Neural progenitor cell (in vitro differentiated cells): ENCODE data around the gene PDCD6IP. TPM values are rescaled to one million over a fixed set of nuclear protein-coding genes. Genes with fewer than 3 reads are reported as not detected.

Experiments
- DNase-seq: peaks from one replicate; pipeline ENCODE4 v3.0.0-alpha.2; 2016; ENCODE audit warnings: low spot score
- H2AFZ ChIP-seq: fragments of 200-600 bp; sonication (generic); replicated peaks from 2 replicates; pipeline ENCODE4 v1.6.1; 2016; ENCODE audit warnings: antibody characterized with exemption
- H3F3A ChIP-seq: fragments of 200-600 bp; sonication (generic); 2 replicates; pipeline ENCODE4 v1.6.1; 2016; ENCODE audit warnings: antibody characterized with exemption, low read depth
- H3K27ac ChIP-seq: fragments of 200-600 bp; sonication (generic); 2 replicates; pipeline ENCODE4 v1.5.1; 2016; ENCODE audit warnings: mild to moderate bottlenecking
- H3K27me3 ChIP-seq: fragments of 200-600 bp; sonication (generic); 2 replicates; pipeline ENCODE4 v1.6.1; 2016; ENCODE audit warnings: mild to moderate bottlenecking, moderate library complexity
- H3K36me3 ChIP-seq: fragments of 200-600 bp; sonication (generic); 2 replicates; pipeline ENCODE4 v1.5.1; 2016
- H3K4me1 ChIP-seq: fragments of 200-600 bp; sonication (generic); 2 replicates; pipeline ENCODE4 v1.6.1; 2016; ENCODE audit warnings: mixed run types
- H3K4me2 ChIP-seq: fragments of 200-600 bp; sonication (generic); 2 replicates; pipeline ENCODE4 v1.6.1; 2016
- H3K4me3 ChIP-seq: fragments of 200-600 bp; sonication (generic); 2 replicates; pipeline ENCODE4 v1.5.1; 2016
- H3K79me2 ChIP-seq: fragments of 200-600 bp; sonication (generic); 2 replicates; pipeline ENCODE4 v1.6.1; 2016; ENCODE audit warnings: low read depth
- H3K9ac ChIP-seq: fragments of 200-600 bp; sonication (generic); 2 replicates; pipeline ENCODE4 v1.6.1; 2016
- H3K9me3 ChIP-seq: fragments of 200-600 bp; sonication (generic); 2 replicates; pipeline ENCODE4 v1.5.1; 2016; ENCODE audit warnings: low read depth
- H4K20me1 ChIP-seq: fragments of 200-600 bp; sonication (generic); 2 replicates; pipeline ENCODE4 v1.6.1; 2016; ENCODE audit warnings: low read depth
- H3K27ac Mint-ChIP-seq: 3 replicates; pipeline ENCODE4 v1.8.0; 2021; ENCODE audit warnings: mixed read lengths
- H3K27me3 Mint-ChIP-seq: 2 replicates; pipeline ENCODE4 v1.8.0; 2022; ENCODE audit warnings: low read depth, mild to moderate bottlenecking, inconsistent platforms, moderate library complexity, mixed read lengths; ENCODE audit not compliant: insufficient read depth
- H3K36me3 Mint-ChIP-seq: 3 replicates; pipeline ENCODE4 v1.8.0; 2021; ENCODE audit warnings: mixed read lengths
- H3K4me1 Mint-ChIP-seq: 3 replicates; pipeline ENCODE4 v1.8.0; 2021; ENCODE audit warnings: mixed read lengths
- H3K4me3 Mint-ChIP-seq: 3 replicates; pipeline ENCODE4 v1.8.0; 2021; ENCODE audit warnings: mild to moderate bottlenecking, moderate library complexity, mixed read lengths
- H3K9me3 Mint-ChIP-seq: 3 replicates; pipeline ENCODE4 v1.8.0; 2020; ENCODE audit warnings: mixed read lengths
- EZH2 ChIP-seq: fragments of 200-600 bp; sonication (generic); IDR thresholded peaks from 2 replicates; pipeline ENCODE4 v1.6.1; 2017; ENCODE audit warnings: antibody characterized with exemption, mild to moderate bottlenecking, moderate library complexity
- EZH2phosphoT487 ChIP-seq: fragments of 200-600 bp; sonication (generic); IDR thresholded peaks from 2 replicates; pipeline ENCODE4 v1.6.1; 2017; ENCODE audit warnings: antibody characterized with exemption
- total RNA-seq: library from RNA; depleted of rRNA; stranded (reverse); fragments of >200 nt; gene quantifications from 2 replicates; pipeline ENCODE4 v1.2.3, GENCODE V29; 2015; ENCODE audit warnings: low replicate concordance
- TF ChIP-seq, protein P1 (sequence below): fragments of 200-600 bp; sonication (generic); IDR thresholded peaks from 2 replicates; pipeline ENCODE4 v1.5.1; 2017; ENCODE audit warnings: antibody characterized with exemption, mild to moderate bottlenecking

PDCD6IP gene
- total RNA-seq, 1 donor from 2014 or later: 93.7 TPM

DNA sequence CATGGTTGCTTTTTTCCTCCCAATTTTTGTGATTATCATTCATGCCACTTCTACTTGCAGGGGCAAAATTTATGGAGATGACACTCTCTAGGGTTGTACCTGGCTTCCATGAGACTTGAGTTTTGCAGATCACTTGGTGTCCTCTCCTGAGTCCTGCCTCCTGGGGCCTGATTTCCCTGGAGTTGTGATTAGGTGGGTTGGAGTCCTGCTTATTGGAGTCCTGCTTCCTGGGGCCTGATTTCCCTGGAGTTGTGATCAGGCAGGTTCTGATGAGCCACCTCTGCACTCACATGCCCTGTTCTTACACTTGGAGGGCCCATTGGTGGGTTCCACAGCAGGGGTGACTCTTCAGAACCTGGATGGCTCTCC lies 102.0 kb downstream of the PDCD6IP start:
- H3K4me3 ChIP-seq: no peak overlapping the region
- no peaks in the 10 kb centered on the region for H3K4me1 Mint-ChIP-seq

GRCh38 chr3:33900809-33901505 lies 102.5 kb downstream of the PDCD6IP start:
- Mint-ChIP-seq H3K4me3 (no peak overlapping the region), H3K27me3 (peaks cover 4% of the 10 kb centered on the region), H3K27ac (no peak overlapping the region), H3K36me3 (no peaks in the 10 kb centered on the region), H3K9me3 (peaks cover 4% of the 10 kb centered on the region), H3K4me1 (no peaks in the 10 kb centered on the region)
- no peak for DNase-seq
- Histone ChIP-seq H3K4me2 (no peak overlapping the region), H3K27ac (no peak overlapping the region), H4K20me1 (no peaks in the 10 kb centered on the region), H2AFZ (no peak overlapping the region), H3K9ac (no peak overlapping the region), H3K79me2 (no peaks in the 10 kb centered on the region), H3K9me3 (no peaks in the 10 kb centered on the region), H3K4me1 (no peaks in the 10 kb centered on the region), H3F3A (no peaks in the 10 kb centered on the region), H3K36me3 (no peaks in the 10 kb centered on the region), H3K27me3 (no peaks in the 10 kb centered on the region), H3K4me3 (no peak overlapping the region)
- TF ChIP-seq, protein P1, sequence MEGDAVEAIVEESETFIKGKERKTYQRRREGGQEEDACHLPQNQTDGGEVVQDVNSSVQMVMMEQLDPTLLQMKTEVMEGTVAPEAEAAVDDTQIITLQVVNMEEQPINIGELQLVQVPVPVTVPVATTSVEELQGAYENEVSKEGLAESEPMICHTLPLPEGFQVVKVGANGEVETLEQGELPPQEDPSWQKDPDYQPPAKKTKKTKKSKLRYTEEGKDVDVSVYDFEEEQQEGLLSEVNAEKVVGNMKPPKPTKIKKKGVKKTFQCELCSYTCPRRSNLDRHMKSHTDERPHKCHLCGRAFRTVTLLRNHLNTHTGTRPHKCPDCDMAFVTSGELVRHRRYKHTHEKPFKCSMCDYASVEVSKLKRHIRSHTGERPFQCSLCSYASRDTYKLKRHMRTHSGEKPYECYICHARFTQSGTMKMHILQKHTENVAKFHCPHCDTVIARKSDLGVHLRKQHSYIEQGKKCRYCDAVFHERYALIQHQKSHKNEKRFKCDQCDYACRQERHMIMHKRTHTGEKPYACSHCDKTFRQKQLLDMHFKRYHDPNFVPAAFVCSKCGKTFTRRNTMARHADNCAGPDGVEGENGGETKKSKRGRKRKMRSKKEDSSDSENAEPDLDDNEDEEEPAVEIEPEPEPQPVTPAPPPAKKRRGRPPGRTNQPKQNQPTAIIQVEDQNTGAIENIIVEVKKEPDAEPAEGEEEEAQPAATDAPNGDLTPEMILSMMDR: no peak
- TF ChIP-seq EZH2phosphoT487 (no peak), EZH2 (no peak)

More for the DNA sequence above, 102.0 kb downstream of the PDCD6IP start:
- H3K79me2 ChIP-seq: no peaks in the 10 kb centered on the region
- peaks cover 2% of the 10 kb centered on the region for H3K9me3 Mint-ChIP-seq
- H3K9ac ChIP-seq: no peak overlapping the region
- H3F3A ChIP-seq: no peaks in the 10 kb centered on the region
- no peak overlapping the region for H3K27ac ChIP-seq
- H3K27me3 ChIP-seq: no peaks in the 10 kb centered on the region
- peaks cover 4% of the 10 kb centered on the region for H3K27me3 Mint-ChIP-seq
- no peaks in the 10 kb centered on the region for H3K36me3 Mint-ChIP-seq
- no peaks in the 10 kb centered on the region for H4K20me1 ChIP-seq
- H3K4me3 Mint-ChIP-seq: no peak overlapping the region
- no peak for DNase-seq
- H2AFZ ChIP-seq: no peak overlapping the region
- TF ChIP-seq EZH2phosphoT487 (no peak), EZH2 (no peak)
- TF ChIP-seq, protein P1: no peak
- no peaks in the 10 kb centered on the region for H3K36me3 ChIP-seq
- H3K4me2 ChIP-seq: no peak overlapping the region
- no peak overlapping the region for H3K27ac Mint-ChIP-seq
- no peaks in the 10 kb centered on the region for H3K4me1 ChIP-seq
- no peaks in the 10 kb centered on the region for H3K9me3 ChIP-seq

- H3K4me2 ChIP-seq: no peak overlapping the region
- no peaks in the 10 kb centered on the region for H3K79me2 ChIP-seq
- H3K4me3 ChIP-seq: no peak overlapping the region
- DNase-seq: no peak
- no peaks in the 10 kb centered on the region for H3K4me1 Mint-ChIP-seq
- H3K4me1 ChIP-seq: no peaks in the 10 kb centered on the region
- H2AFZ ChIP-seq: no peak overlapping the region
- no peaks in the 10 kb centered on the region for H3K36me3 Mint-ChIP-seq
- no peaks in the 10 kb centered on the region for H3K27me3 ChIP-seq
- H3K27ac ChIP-seq: no peak overlapping the region
- no peak overlapping the region for H3K27ac Mint-ChIP-seq
- no peaks in the 10 kb centered on the region for H3K36me3 ChIP-seq
- H3K9me3 Mint-ChIP-seq: peaks cover 4% of the 10 kb centered on the region
- peaks cover 4% of the 10 kb centered on the region for H3K27me3 Mint-ChIP-seq
- H3K4me3 Mint-ChIP-seq: no peak overlapping the region
- H3K9ac ChIP-seq: no peak overlapping the region
- H3K9me3 ChIP-seq: no peaks in the 10 kb centered on the region
- no peaks in the 10 kb centered on the region for H4K20me1 ChIP-seq
- TF ChIP-seq, protein P1: no peak
- no peak for TF ChIP-seq EZH2
- TF ChIP-seq EZH2phosphoT487: no peak
- no peaks in the 10 kb centered on the region for H3F3A ChIP-seq
Observed at GRCh38 chr3:33901862-33902563, 103.6 kb downstream of the PDCD6IP start.
